Activated T-helper 1 cell treated with anti-CD3 and anti-CD28 coated beads, Interleukin-12 subunit alpha, Interleukin-12 subunit beta, Interleukin-2, Interleukin-4 antibody, amounts not matched to agents 30 ng/mL and 10 ng/mL and 1 ng/mL, durations not matched to agents 14 hours and 24 hours and 36 hours (primary cell): ENCODE results near the gene PIK3R4. TPM values are rescaled to one million over a fixed set of nuclear protein-coding genes. Genes with fewer than 3 reads are reported as not detected.

Source experiments
- DNase-seq: peaks from one replicate; pipeline ENCODE4 v3.0.0; 2021; ENCODE audit warnings: low spot score
- H3K27ac Mint-ChIP-seq: one replicate; pipeline ENCODE4 v1.8.0; 2021; ENCODE audit warnings: mild to moderate bottlenecking, mixed read lengths
- H3K27me3 Mint-ChIP-seq: one replicate; pipeline ENCODE4 v1.8.0; 2022; ENCODE audit warnings: mild to moderate bottlenecking, moderate library complexity, mixed read lengths; ENCODE audit not compliant: insufficient read depth
- H3K36me3 Mint-ChIP-seq: one replicate; pipeline ENCODE4 v1.8.0; 2021; ENCODE audit warnings: low read depth, mixed read lengths
- H3K4me1 Mint-ChIP-seq: one replicate; pipeline ENCODE4 v1.8.0; 2021; ENCODE audit warnings: low read depth, mixed read lengths
- H3K4me3 Mint-ChIP-seq: one replicate; pipeline ENCODE4 v1.8.0; 2021; ENCODE audit warnings: mild to moderate bottlenecking, moderate library complexity, mixed read lengths
- H3K9me3 Mint-ChIP-seq: one replicate; pipeline ENCODE4 v1.8.0; 2021; ENCODE audit warnings: mixed read lengths
- intact Hi-C: fragments of 100-400 bp; cut with micrococcal nuclease; formaldehyde crosslinking; loops from one replicate; pipeline ENCODE4 v1.15.1; 2024
- total RNA-seq: library from RNA; stranded (reverse); gene quantifications from 2 replicates; pipeline ENCODE4 v1.2.3, GENCODE V29; 2022

Gene PIK3R4
- total RNA-seq, 1 donor from 2014 or later = 33.1 TPM

- no peaks in the 10 kb centered on the region for H3K9me3 Mint-ChIP-seq
- no peak overlapping the region for H3K27ac Mint-ChIP-seq
- H3K4me1 Mint-ChIP-seq = peaks cover 29% of the 10 kb centered on the region
- DNase-seq = no peak
- H3K27me3 Mint-ChIP-seq = peaks cover 10% of the 10 kb centered on the region
- intact Hi-C loops = no loop called here
- no peaks in the 10 kb centered on the region for H3K36me3 Mint-ChIP-seq
- H3K4me3 Mint-ChIP-seq = no peak overlapping the region
These were observed 14.3 kb upstream of the PIK3R4 start for GRCh38 chr3:130760922-130761321.

- Mint-ChIP-seq H3K4me3 (no peak overlapping the region), H3K36me3 (no peaks in the 10 kb centered on the region), H3K9me3 (no peaks in the 10 kb centered on the region), H3K27ac (no peak overlapping the region), H3K4me1 (peaks cover 29% of the 10 kb centered on the region), H3K27me3 (peaks cover 7% of the 10 kb centered on the region)
- DNase-seq = peak; percentile 43
- intact Hi-C loops = loop anchor here (1.0 kb wide), 3 partner anchors 12 to 266 kb away; partner anchors contain the start of genes ASTE1 and NEK11
These were observed 13.2 kb upstream of the PIK3R4 start for GRCh38 chr3:130759692-130760338.

GRCh38 chr3:130758624-130759369 is 12.2 kb upstream of the PIK3R4 start:
- no peak for DNase-seq
- intact Hi-C loops = loop anchor here (1.0 kb wide), 3 partner anchors 10 to 268 kb away; partner anchors contain the start of genes ASTE1 and NEK11
- peaks cover 29% of the 10 kb centered on the region for H3K4me1 Mint-ChIP-seq
- no peak overlapping the region for H3K4me3 Mint-ChIP-seq
- H3K27me3 Mint-ChIP-seq = peaks cover 6% of the 10 kb centered on the region
- no peak overlapping the region for H3K27ac Mint-ChIP-seq
- H3K9me3 Mint-ChIP-seq = no peaks in the 10 kb centered on the region
- H3K36me3 Mint-ChIP-seq = no peaks in the 10 kb centered on the region

GRCh38 chr3:130757611-130758150 is 11.1 kb upstream of the PIK3R4 start:
- Mint-ChIP-seq H3K4me1 (peaks cover 29% of the 10 kb centered on the region), H3K27ac (peak overlapping the region; percentile 62), H3K27me3 (peaks cover 8% of the 10 kb centered on the region), H3K9me3 (no peaks in the 10 kb centered on the region), H3K4me3 (no peak overlapping the region), H3K36me3 (no peaks in the 10 kb centered on the region)
- no peak for DNase-seq
- intact Hi-C loops = no loop called here

- peaks cover 22% of the 10 kb centered on the region for H3K4me1 Mint-ChIP-seq
- no peak for DNase-seq
- H3K27ac Mint-ChIP-seq = no peak overlapping the region
- intact Hi-C loops = no loop called here
- peaks cover 8% of the 10 kb centered on the region for H3K27me3 Mint-ChIP-seq
- H3K4me3 Mint-ChIP-seq = no peak overlapping the region
- H3K36me3 Mint-ChIP-seq = no peaks in the 10 kb centered on the region
- no peaks in the 10 kb centered on the region for H3K9me3 Mint-ChIP-seq
These were observed 9.0 kb upstream of the PIK3R4 start for GRCh38 chr3:130755666-130756065.

- peaks cover under 1% of the 10 kb centered on the region for H3K36me3 Mint-ChIP-seq
- H3K9me3 Mint-ChIP-seq = no peaks in the 10 kb centered on the region
- peaks cover 17% of the 10 kb centered on the region for H3K4me1 Mint-ChIP-seq
- no peak overlapping the region for H3K4me3 Mint-ChIP-seq
- DNase-seq = no peak
- intact Hi-C loops = loop anchor here (1.0 to 2.0 kb wide), 2 partner anchors 10 to 632 kb away; partner anchors contain the start of gene NUDT16
- no peak overlapping the region for H3K27ac Mint-ChIP-seq
- peaks cover 2% of the 10 kb centered on the region for H3K27me3 Mint-ChIP-seq
These were observed 2.4 kb upstream of the PIK3R4 start for GRCh38 chr3:130748981-130749380.

- intact Hi-C loops = loop anchor here (1.0 to 2.0 kb wide), 2 partner anchors 11 to 632 kb away; partner anchors contain the start of gene NUDT16
- Mint-ChIP-seq H3K4me3 (peak overlapping the region; percentile 90), H3K27ac (peak overlapping the region; percentile 91), H3K4me1 (peaks cover 22% of the 10 kb centered on the region), H3K27me3 (peaks cover 2% of the 10 kb centered on the region), H3K9me3 (no peaks in the 10 kb centered on the region), H3K36me3 (peaks cover 5% of the 10 kb centered on the region)
- no peak for DNase-seq
These were observed 1.8 kb upstream of the PIK3R4 start for GRCh38 chr3:130748467-130748861.

GRCh38 chr3:130743354-130743753 is 3.3 kb downstream of the PIK3R4 start:
- DNase-seq = no peak
- intact Hi-C loops = no loop called here
- peak overlapping the region; percentile 40 for H3K4me3 Mint-ChIP-seq
- peaks cover 19% of the 10 kb centered on the region for H3K36me3 Mint-ChIP-seq
- H3K27ac Mint-ChIP-seq = no peak overlapping the region
- H3K4me1 Mint-ChIP-seq = peaks cover 52% of the 10 kb centered on the region
- H3K27me3 Mint-ChIP-seq = no peaks in the 10 kb centered on the region
- no peaks in the 10 kb centered on the region for H3K9me3 Mint-ChIP-seq

GRCh38 chr3:130741946-130742610 is 4.6 kb downstream of the PIK3R4 start:
- Mint-ChIP-seq H3K9me3 (no peaks in the 10 kb centered on the region), H3K36me3 (peaks cover 25% of the 10 kb centered on the region), H3K4me3 (no peak overlapping the region), H3K4me1 (peaks cover 57% of the 10 kb centered on the region), H3K27ac (no peak overlapping the region), H3K27me3 (no peaks in the 10 kb centered on the region)
- intact Hi-C loops = no loop called here
- DNase-seq = no peak

- no peak overlapping the region for H3K4me3 Mint-ChIP-seq
- no peaks in the 10 kb centered on the region for H3K9me3 Mint-ChIP-seq
- intact Hi-C loops = no loop called here
- DNase-seq = no peak
- no peaks in the 10 kb centered on the region for H3K27me3 Mint-ChIP-seq
- H3K36me3 Mint-ChIP-seq = peaks cover 41% of the 10 kb centered on the region
- no peak overlapping the region for H3K27ac Mint-ChIP-seq
- H3K4me1 Mint-ChIP-seq = peaks cover 61% of the 10 kb centered on the region
These were observed 6.8 kb downstream of the PIK3R4 start for GRCh38 chr3:130739848-130740247.

GRCh38 chr3:130738241-130738640 is 8.4 kb downstream of the PIK3R4 start:
- H3K4me1 Mint-ChIP-seq = peaks cover 47% of the 10 kb centered on the region
- no peak for DNase-seq
- no peak overlapping the region for H3K4me3 Mint-ChIP-seq
- no peaks in the 10 kb centered on the region for H3K9me3 Mint-ChIP-seq
- intact Hi-C loops = no loop called here
- H3K36me3 Mint-ChIP-seq = peaks cover 34% of the 10 kb centered on the region
- H3K27me3 Mint-ChIP-seq = no peaks in the 10 kb centered on the region
- no peak overlapping the region for H3K27ac Mint-ChIP-seq

GRCh38 chr3:130737622-130738021 is 9.0 kb downstream of the PIK3R4 start:
- H3K4me1 Mint-ChIP-seq = peaks cover 41% of the 10 kb centered on the region
- H3K27me3 Mint-ChIP-seq = no peaks in the 10 kb centered on the region
- H3K9me3 Mint-ChIP-seq = no peaks in the 10 kb centered on the region
- no peak overlapping the region for H3K27ac Mint-ChIP-seq
- H3K36me3 Mint-ChIP-seq = peaks cover 31% of the 10 kb centered on the region
- intact Hi-C loops = no loop called here
- no peak for DNase-seq
- H3K4me3 Mint-ChIP-seq = no peak overlapping the region
